ENCODE measurements around the gene SDCCAG8. TPM values are rescaled to one million over a fixed set of nuclear protein-coding genes. Genes with fewer than 3 reads are reported as not detected.

The SDCCAG8 gene
- total RNA-seq, 1 donor from 2014 or later = 48.2 TPM

DNA sequence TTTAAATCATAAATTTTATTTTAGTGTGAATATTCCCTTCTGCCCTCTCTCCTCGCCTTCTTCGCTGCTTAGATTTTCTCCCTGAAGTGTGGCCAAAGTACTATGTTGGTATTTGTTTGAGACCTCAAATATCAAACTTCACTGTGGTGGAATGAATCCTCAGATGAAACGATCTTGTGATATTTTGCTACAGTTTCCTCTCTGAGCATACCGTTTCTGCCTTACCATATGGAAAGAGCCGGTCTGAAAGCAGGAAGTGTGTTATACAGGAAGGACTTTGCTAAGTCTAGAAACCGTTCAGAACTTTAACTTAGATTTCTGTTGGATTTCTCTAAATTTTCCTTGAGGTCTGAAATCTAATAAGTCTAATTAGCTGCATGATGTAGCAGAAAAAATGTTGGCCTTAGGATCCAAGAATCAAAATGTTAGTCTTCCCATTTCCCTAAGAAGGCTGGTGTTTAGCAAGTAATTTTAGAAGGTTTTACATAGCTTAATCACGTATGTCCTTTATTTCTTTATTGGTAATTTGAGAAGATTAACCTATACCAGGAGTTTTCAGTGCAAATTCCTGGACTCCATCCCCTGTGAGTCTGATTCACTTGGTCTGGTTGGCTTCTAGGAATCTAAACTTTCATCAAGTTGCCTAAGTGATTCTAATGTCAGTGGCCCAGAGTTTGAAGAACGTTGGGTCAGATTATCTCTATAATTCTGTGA, 30.7 kb downstream of the SDCCAG8 start:
- DNase-seq = peak; percentile 56

DNA sequence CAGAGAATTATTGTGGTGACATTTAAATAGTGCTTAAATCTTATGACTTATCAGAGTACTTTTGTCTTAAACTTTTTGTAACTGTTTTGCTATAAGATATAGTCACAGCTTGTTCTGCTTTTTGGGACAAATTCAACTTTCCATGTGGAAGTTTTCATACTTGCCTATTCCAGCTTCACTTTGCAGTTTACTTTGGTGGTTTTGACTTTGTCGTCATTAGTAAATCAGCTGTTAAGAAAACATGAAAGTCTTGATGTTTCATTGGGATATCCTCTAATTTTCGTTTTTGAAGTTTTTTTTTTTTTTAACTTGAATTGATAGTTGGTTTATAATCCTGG, 31.3 kb downstream of the SDCCAG8 start:
- peak; percentile 19 for DNase-seq

DNA sequence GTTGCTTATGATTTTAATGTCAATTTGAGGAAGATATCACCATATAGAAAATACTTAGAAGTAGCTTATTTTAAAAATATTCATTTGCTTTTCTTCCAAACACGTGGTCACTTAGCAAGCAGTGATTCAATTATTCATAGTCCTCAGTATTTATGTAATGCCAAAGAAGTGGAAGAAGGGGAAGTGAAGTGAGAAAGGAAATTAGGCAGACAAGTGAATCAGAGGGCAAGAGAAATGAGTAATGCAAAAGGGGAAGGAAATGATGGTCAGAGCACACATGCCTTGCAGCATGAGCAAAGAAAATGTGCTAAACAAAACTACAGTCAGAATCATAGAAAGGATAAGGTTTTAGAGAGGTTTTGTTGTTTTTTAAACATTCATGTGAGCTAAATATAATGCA, 31.8 kb downstream of the SDCCAG8 start:
- peak; percentile 96 for DNase-seq

DNA sequence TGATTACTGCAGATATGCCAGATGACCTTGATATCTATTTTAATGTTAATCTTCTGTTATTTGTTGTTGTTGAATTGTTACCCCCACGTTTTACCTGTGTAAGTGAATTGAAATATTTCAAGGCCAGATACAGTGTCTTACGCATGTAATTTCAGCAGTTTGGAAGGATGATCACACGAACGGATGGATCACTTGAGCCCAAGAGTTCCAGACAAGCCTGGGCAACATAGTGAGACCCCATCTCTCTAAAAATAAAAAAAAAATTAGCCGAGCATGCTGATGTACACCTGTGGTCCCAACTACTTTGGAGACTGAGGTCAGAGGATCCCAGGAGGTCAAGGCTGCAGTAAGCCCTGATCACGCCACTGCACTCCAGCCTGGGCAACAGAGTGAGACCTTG, 32.2 kb downstream of the SDCCAG8 start:
- no peak for DNase-seq

DNA sequence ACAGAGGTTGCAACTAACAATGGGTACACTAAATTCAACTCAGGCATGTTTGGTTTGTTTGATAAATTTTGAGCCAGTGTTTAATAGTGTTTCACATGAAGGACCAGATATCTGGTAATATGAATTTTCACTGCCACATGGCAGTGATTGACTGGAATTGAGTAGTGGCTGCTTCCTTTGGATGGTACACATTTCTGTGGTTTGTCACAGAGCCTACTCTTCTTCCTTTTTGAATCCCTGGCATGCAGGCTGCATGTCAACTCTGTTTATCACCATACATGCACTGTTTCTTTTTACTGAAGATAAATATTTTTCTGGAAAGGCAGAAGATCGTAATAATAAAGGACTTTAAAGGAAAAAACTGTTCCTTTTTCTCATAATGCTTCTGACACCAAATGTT, 35.5 kb downstream of the SDCCAG8 start:
- no peak for DNase-seq

GRCh38 chr1:243292117-243292516, 36.3 kb downstream of the SDCCAG8 start:
- DNase-seq = no peak

GRCh38 chr1:243293941-243294722, 38.3 kb downstream of the SDCCAG8 start:
- peak; percentile 62 for DNase-seq

GRCh38 chr1:243294723-243295121, 38.9 kb downstream of the SDCCAG8 start:
- DNase-seq = peak; percentile 50

DNA sequence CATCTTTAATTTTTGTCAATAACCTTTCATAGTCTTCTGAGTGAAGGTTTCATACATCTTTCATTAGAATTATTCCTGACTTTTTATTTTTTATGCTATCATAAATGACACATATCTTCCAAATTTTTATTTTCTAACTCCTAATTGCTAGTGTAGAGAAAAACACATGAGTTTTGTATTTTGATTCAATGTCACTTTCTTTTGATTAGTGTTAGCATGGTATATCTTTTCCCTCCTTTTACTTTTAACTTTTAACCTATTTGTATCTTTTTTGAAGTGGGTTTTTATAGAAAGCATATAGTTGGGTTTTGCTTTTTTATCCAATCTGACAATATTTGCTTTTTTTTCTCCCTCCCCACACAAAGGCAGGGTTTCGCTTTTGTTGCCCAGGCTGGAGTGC, 43.2 kb downstream of the SDCCAG8 start:
- no peak for DNase-seq

DNA sequence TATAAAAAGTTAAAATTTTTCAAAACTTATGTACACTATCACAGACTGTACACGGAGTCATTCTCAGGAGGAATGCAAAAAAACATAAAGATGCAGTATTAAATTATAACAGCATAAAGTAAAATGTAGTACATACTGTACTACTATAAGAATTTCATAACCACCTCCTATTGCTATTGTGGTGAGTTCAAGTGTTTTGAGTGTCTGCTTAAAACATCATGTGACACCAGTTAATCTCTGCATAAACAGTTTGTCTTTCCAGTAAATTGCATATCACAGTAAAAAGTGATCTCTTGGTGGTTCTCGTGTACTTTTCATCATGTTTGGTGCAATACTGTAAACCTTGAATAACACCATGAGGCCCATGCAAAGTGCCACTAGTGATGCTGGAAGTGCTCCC, 45.2 kb downstream of the SDCCAG8 start:
- DNase-seq = no peak

DNA sequence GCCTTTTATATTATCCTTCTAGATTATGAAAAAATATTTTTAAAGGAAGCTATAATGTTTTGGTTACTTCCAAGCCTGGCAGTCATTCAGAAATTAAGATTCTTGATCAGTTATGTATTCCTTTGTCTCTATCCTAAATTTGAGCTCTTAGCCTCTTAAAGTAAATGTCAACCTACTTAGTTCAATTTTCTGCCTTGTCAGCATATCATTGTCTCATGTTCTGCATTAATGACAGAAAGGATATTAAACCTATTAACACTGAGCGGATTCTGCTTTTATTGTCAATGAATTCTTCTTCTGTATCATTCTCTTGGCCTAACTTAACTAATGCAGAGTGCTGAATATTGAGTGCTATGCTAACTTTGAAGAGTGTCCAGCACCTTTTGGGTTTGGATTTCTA, 56.0 kb downstream of the SDCCAG8 start:
- no peak for DNase-seq

- DNase-seq = no peak
These were observed 57.3 kb downstream of the SDCCAG8 start for GRCh38 chr1:243312952-243313634.

- no peak for DNase-seq
These were observed 58.0 kb downstream of the SDCCAG8 start for GRCh38 chr1:243313635-243314536.

GRCh38 chr1:243315455-243315854, 59.6 kb downstream of the SDCCAG8 start:
- no peak for DNase-seq

DNA sequence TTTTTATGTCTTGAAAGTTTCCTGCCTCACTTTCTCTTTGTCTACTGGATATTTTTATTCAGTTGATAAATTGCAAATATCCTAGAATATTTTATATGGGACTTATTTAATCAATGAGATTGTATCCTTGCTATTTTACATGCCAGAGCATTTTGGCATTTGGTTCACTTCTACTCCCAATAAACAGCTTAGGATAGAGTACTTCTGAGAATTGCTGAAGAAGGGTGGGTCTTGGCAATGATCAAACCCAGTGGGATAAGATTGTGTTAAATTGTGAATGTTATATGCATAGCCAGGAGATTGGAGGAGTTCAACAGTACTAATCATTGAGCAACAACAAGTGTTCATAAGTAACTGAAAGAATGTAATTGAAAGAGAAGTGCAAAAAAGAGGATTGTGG, 60.1 kb downstream of the SDCCAG8 start:
- no peak for DNase-seq

DNA sequence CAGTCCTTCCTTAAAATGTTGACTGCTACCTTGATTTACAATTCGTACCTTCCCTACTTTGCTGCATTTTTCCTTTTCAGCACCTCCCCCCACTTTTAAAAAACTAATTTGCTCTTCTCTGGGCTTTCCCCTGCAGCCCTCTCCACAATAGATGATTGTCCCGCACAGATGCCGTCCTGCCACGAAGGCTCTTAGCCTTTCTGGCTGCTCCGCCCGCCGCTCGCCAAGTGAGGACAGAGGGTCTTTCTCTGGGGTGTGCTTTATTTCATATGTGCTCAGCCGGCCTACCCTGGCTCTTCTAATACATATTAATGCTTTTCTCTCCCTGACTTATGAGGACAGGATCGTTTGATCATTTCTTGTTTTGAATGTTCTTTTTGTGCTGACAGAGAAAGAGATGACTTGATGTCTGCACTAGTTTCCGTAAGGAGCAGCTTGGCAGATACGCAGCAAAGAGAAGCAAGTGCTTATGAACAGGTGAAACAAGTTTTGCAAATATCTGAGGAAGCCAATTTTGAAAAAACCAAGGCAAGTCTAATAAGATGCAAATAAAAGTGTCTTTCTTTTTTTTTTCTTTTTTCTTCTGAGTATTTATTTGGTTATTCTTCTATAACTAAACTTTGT, 60.6 kb downstream of the SDCCAG8 start:
- DNase-seq = no peak

GRCh38 chr1:243320224-243320623, 64.4 kb downstream of the SDCCAG8 start:
- DNase-seq = no peak

DNA sequence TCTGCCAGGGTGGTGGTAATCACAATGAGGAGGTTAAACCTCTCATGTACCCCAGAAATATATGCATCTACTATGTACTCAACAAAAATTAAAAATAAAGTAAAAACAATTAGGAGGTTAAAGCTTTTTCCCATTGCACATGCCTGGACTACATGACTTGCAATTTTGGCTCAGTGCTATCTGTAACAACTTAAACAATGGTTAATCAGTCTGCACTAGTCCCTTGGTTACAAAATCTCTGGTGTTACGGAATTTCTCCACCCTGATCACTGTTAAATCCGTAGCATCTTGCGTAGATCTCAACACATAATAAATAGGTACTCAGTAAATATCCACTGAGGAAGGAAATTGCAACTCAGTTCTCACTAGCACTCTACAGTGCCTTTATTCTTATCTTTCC, 66.5 kb downstream of the SDCCAG8 start:
- DNase-seq = no peak

DNA sequence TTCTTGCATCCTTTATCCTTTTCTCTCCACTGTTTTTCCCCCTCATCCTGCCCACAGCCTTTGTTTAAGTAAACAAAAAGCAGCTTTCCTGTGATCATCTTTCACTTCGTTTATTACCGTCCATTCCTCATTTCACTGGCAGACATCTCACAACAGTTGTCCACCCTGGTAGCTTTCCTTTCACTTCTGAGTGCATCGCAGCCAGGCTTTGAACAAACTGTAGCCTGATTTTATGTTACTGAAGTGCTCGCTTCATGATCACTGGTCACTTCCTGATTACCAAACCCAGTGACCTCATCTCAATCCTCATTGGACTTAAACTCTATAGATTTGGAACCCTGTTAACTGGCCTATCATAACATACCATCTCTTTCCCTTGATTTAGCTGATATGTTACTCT, 67.7 kb downstream of the SDCCAG8 start:
- peak; percentile 38 for DNase-seq

DNA sequence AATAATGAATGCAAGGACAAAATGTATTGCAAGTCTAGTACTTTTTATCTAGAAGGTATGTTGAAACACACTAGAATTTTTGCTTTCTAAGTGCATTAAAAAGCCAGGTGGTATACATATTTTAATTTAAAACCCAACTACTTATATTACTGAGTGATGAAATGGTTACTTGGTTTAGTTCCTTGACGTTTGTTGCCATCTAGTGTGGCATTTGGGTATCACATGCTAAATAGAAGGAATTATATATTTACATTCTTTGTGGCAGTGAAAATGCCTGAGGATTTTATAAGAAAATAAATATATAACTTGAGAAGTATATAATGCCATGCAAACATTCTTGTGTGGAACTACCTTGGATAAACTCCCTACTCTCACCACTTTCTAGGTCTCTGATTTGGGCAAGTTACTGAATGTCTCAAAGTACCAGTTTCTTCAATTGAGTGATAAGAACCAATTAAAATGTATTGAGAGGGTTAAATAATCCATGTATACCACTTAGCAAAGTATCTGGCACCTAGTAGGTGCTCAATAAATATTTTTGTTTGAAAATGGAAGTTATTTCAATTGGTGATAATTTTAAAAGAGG, 69.6 kb downstream of the SDCCAG8 start:
- DNase-seq = peak; percentile 83

DNA sequence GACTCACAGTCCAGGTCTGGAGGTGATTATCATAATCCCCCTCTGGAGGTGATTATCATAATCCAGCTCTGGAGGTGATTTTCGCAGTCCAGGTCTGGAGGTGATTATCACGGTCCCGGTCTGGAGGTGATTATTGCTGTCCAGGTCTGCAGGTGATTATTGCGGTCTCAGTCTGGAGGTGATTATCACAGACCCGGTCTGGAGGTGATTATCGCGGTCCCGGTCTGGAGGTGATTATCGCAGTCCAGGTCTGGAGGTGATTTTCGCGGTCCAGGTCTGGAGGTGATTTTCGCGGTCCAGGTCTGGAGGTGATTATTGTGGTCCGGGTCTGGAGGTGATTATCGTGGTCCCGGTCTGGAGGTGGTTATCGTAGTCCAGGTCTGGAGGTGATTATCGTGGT, 76.6 kb downstream of the SDCCAG8 start:
- DNase-seq = no peak

GRCh38 chr1:243335292-243335691, 79.5 kb downstream of the SDCCAG8 start:
- DNase-seq = peak; percentile 39

All from dermis blood vessel endothelial cell (primary cell).